ENCODE measurements around the gene TMEM186. TPM values are rescaled to one million over a fixed set of nuclear protein-coding genes. Genes with fewer than 3 reads are reported as not detected.

Gene TMEM186
- total and polyA plus RNA-seq, 2 donors (not counting 1 experiment from before 2014, with no cell fraction given), result 5.8 to 16.7 TPM

DNA sequence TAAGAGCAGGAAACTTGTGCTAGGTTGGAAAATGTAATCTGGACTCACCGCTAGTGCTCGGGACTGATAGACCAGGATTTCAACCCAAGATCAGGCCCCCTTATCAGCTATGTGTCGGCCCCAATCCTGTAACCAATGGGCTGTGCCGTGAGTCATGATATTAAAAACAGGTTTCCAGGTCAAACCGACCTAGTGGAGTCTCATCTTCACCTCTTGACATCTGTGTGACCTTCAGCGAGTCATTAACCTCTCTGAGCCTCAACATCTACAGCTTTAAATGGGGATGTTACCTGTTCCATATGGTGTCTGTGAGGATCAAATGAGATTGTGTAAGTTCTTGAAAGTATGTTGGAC, 712 bp upstream of the TMEM186 start:
- Mint-ChIP-seq H3K9me3 (ENCODE audit: insufficient read depth) (no peaks in the 10 kb centered on the region), H3K4me1 (peaks cover 34% of the 10 kb centered on the region)

More for the DNA sequence above, 712 bp upstream of the TMEM186 start:
- Histone ChIP-seq H3K36me3 (replicated peaks in 1 of 2; ENCODE audit: control extremely low read depth in 1 of 2, control insufficient read depth in 1 of 2, extremely low read depth in 1 of 2, insufficient read depth in 2 of 2, low read length in 1 of 2) (peaks cover 0 to 18% of the 10 kb centered on the region in 2 experiments), H3K4me3 (ENCODE audit: control extremely low read depth in 1 of 5, extremely low read depth in 1 of 5, insufficient read depth in 1 of 5, low read depth in 2 of 5, low read length in 4 of 5) (peak overlapping the region; percentile 69 to 98 (median 73)), H2AFZ (ENCODE audit: insufficient read depth, low read depth, low read length, poor library complexity, severe bottlenecking) (peak overlapping the region; percentile 85), H3K4me2 (replicated peaks; ENCODE audit: low read depth, low read length, poor library complexity, severe bottlenecking) (peak overlapping the region; percentile 76), H3K9me3 (ENCODE audit: control extremely low read depth in 1 of 3, control insufficient read depth in 2 of 3, insufficient read depth in 1 of 3, low read length in 2 of 3) (no peaks in the 10 kb centered on the region), H3K79me2 (ENCODE audit: control insufficient read depth, insufficient read depth, low read length) (peaks cover 77% of the 10 kb centered on the region), H3K9ac (ENCODE audit: low read length) (peak overlapping the region; percentile 81), H3K27ac (ENCODE audit: low read length in 2 of 2) (peak overlapping the region; percentile 69 to 91), H4K20me1 (ENCODE audit: control insufficient read depth, insufficient read depth, low read length, poor library complexity, severe bottlenecking) (peaks cover 23% of the 10 kb centered on the region), H3K4me1 (ENCODE audit: control insufficient read depth in 2 of 2, insufficient read depth in 2 of 2, low read length in 2 of 2) (peaks cover 29 to 31% of the 10 kb centered on the region in 2 donors), H3K27me3 (replicated peaks in 1 of 4; ENCODE audit: control extremely low read depth in 1 of 4, control insufficient read depth in 3 of 4, insufficient read depth in 4 of 4, low read length in 3 of 4) (no peaks in the 10 kb centered on the region)
- intact Hi-C loops (cut with micrococcal nuclease), result loop anchor here (5.0 kb wide), 1 partner anchor 84 kb away; the partner anchor contains the start of gene LITAFD
- Mint-ChIP-seq H3K27ac (peak overlapping the region; percentile 95), H3K27me3 (no peaks in the 10 kb centered on the region), H3K4me3 (peak overlapping the region; percentile 97)
- POLR2A ChIA-PET, result no interaction called here
- CTCF ChIA-PET, result interaction anchor here (1.0 to 1.4 kb wide), 2 partner anchors 72 to 80 kb away, joined by 4 read pairs; no protein-coding TSS in a partner anchor
- DNase-seq (no peak), ATAC-seq (ENCODE audit: low read depth) (no peak)
- no peak for TF ChIP-seq EZH2 (IDR thresholded peaks at IDR 0.05; ENCODE audit: borderline replicate concordance, insufficient read depth, low read depth, low read length, poor library complexity, severe bottlenecking)
- TF ChIP-seq, protein P1, sequence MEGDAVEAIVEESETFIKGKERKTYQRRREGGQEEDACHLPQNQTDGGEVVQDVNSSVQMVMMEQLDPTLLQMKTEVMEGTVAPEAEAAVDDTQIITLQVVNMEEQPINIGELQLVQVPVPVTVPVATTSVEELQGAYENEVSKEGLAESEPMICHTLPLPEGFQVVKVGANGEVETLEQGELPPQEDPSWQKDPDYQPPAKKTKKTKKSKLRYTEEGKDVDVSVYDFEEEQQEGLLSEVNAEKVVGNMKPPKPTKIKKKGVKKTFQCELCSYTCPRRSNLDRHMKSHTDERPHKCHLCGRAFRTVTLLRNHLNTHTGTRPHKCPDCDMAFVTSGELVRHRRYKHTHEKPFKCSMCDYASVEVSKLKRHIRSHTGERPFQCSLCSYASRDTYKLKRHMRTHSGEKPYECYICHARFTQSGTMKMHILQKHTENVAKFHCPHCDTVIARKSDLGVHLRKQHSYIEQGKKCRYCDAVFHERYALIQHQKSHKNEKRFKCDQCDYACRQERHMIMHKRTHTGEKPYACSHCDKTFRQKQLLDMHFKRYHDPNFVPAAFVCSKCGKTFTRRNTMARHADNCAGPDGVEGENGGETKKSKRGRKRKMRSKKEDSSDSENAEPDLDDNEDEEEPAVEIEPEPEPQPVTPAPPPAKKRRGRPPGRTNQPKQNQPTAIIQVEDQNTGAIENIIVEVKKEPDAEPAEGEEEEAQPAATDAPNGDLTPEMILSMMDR (IDR thresholded peaks at IDR 0.05), result no peak
- WGBS (ENCODE audit: insufficient coverage), result 0% methylated on average over 4 of the region's 6 CpGs

Data from B cell (primary cell).